GM13976 (cell line): ENCODE results near the gene SIRT5.

ENCODE experiments used
- DNase-seq: peaks from one replicate; pipeline ENCODE4 v3.0.0; 2012; ENCODE audit warnings: low spot score
- in situ Hi-C: fragments of 300-500 bp; cut with MboI; formaldehyde crosslinking; loops from one replicate; pipeline ENCODE4 v1.12.0; 2022; ENCODE audit warnings: low sequenced_read_pairs, mixed read lengths, inconsistent platforms; ENCODE audit not compliant: unreplicated experiment
- TF ChIP-seq, protein P1 (sequence below): IDR thresholded peaks from 2 replicates; pipeline ENCODE4 v1.5.1; 2012; ENCODE audit warnings: borderline replicate concordance, mild to moderate bottlenecking; ENCODE audit not compliant: insufficient read depth; ENCODE audit errors: extremely low read depth, missing control alignments, control extremely low read depth

SIRT5 gene

DNA sequence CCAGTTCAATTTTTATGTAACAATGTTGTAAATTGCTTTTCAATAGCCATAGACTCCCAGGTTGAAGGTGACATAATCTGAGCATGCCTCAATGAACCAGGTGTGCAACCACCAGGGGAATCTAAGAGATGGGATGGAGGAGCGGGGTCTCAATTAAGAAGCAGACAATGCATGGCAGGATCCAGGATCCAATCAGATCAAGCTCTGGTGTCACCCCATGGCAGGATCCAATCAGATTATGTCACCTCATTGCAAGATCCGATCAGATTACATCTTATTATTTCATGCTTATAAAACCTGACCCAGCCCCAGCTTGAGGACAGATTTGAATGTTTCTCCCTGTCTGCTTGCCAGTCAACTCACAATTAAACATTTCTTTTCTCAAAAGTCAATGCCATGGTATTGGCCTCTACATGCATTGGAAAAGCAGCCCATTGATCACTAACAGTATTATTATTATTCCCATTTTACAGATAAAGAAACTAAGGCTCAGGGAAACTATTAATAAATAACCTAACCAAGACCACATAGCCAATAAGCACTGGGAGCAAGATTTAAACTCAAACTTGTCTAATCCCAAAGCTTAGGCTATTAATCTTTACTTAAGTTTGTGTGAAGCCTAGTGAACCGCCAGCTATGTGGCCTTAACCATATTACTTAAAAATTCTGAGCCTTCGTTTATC, 14.3 kb upstream of the SIRT5 start:
- in situ Hi-C loops = no loop called here
- TF ChIP-seq, protein P1, sequence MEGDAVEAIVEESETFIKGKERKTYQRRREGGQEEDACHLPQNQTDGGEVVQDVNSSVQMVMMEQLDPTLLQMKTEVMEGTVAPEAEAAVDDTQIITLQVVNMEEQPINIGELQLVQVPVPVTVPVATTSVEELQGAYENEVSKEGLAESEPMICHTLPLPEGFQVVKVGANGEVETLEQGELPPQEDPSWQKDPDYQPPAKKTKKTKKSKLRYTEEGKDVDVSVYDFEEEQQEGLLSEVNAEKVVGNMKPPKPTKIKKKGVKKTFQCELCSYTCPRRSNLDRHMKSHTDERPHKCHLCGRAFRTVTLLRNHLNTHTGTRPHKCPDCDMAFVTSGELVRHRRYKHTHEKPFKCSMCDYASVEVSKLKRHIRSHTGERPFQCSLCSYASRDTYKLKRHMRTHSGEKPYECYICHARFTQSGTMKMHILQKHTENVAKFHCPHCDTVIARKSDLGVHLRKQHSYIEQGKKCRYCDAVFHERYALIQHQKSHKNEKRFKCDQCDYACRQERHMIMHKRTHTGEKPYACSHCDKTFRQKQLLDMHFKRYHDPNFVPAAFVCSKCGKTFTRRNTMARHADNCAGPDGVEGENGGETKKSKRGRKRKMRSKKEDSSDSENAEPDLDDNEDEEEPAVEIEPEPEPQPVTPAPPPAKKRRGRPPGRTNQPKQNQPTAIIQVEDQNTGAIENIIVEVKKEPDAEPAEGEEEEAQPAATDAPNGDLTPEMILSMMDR = no peak
- no peak for DNase-seq

DNA sequence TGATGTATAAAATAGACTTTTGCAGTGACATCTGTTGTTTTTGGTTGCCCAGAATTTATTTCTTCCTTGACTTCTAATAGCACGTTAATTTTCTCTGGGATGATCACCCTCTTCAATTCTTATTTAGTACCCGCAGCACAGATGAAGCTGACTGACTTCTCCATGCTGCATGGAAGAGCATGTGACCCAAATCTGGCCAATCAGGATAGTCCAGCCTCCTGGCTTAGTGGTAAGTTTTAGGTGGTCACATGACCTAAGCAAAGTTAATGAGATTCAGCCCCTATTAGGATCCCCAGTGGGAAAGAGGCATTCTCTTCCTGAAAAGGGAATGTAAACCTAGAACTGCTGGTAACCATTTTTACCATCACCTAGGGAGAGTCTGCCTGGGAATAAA, 13.8 kb upstream of the SIRT5 start:
- TF ChIP-seq, protein P1 = no peak
- in situ Hi-C loops = no loop called here
- no peak for DNase-seq

DNA sequence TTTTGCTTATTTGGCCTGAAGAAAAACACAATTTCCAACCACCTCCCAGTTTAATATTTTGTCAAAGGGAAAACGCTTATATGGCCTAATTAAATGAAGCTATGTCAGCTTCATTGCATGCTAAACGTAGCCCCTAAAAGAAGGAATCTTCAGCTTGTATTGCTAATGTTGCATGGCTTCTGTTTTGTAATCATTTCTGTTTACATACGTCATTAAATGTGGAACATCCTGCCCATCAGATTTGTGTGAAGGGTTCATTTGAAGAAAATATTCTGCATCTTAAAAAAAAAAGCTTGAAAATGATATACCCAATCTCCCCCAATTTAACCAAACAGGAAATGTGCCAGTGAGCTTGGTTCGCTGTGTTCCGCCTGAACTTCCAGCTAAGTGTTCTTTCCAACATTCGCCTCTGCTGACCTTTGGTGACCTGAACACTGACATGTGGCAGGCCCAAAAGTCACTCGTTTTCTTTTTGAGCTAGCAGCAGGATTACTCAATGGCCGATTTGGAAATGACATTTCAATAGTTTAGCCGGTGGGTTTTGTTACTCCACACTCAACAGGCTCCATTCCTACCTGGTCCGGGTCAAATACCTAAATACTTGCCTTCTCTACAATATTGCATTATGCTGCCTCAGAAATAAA, 12.7 kb upstream of the SIRT5 start:
- no peak for DNase-seq
- TF ChIP-seq, protein P1 = no peak
- in situ Hi-C loops = no loop called here

DNA sequence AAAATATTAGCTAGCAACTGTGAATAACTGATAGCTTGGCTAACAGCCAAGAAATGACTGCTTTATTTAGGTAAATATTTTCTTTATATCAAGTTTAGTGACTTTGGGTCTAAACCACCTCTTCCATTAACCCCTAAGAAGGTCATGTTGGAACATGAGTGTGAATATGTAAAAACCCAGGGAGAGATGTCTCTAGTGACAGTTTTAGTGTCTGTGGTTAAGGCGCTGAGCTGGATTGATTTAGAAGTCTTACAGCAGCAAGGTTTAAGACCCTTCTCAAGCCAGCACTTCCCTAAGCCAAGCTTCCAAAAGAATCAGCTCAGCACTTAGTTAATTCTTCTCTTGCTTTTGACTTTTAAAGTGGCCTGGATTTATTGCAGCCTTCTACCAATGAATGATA, 11.4 kb upstream of the SIRT5 start:
- no peak for DNase-seq
- in situ Hi-C loops = no loop called here
- TF ChIP-seq, protein P1 = no peak

- TF ChIP-seq, protein P1 = no peak
- in situ Hi-C loops = no loop called here
Measured at GRCh38 chr6:13565921-13566320, 8.5 kb upstream of the SIRT5 start.

DNA sequence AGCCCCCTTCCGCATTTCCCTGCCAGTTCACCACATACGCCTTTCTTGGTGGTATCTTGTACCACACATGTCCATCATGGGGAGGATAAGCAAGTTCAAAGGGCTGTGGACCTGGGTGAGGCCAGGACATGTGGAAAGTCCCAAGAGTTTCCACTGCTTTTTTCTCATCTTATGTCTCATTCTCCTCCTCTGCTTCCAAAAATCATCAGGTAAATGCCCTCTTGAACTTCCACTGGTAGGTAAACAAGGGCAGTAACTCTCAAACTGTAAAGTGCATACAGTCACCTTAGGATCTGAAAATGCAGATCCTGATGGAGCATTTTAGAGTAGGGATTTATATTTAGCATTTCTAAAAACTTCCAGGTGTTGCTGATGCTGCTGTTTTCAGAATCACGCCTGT, 7.9 kb upstream of the SIRT5 start:
- TF ChIP-seq, protein P1 = no peak
- DNase-seq = no peak
- in situ Hi-C loops = no loop called here

More at GRCh38 chr6:13565921-13566320, 8.5 kb upstream of the SIRT5 start:
- DNase-seq = no peak
